ENCODE results near the gene C13orf42.
A peak's percentile ranks its signal among the peaks of the same experiment; 100 is the strongest.

DNA sequence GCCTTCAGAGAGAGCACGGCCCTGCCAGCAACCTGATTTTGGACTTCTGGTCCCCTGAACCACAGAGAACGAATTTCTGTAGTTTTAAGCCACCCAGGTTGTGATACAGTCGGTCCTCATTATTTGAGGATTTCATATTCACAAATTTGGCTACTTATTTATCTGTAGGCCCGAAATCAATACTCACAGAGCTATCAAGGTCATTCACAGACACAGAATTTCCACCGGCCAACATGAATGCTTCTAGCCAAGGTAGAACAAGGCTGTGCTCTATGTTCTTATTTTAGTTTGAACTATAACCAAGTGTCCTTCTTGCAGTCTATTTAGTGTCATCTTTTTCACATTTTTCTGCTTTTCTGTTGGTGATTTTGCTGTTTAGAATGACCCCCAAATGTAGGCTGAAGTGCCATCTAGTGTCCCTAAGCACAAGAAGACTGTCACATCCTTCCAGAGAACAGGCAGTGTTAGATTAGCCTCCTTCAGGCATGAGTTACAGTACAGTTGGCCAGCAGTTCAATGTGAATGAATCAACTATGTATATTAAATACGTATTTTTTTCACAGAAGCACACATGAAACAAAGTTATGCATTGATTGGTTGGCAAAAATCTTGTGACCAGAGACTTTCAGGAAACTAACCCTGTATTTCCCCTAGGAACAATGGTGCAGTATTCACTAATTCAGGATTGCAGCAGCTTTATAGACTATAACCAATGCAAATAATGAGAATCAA is 63.5 kb downstream of the C13orf42 start:
- TF ChIP-seq, protein P1, sequence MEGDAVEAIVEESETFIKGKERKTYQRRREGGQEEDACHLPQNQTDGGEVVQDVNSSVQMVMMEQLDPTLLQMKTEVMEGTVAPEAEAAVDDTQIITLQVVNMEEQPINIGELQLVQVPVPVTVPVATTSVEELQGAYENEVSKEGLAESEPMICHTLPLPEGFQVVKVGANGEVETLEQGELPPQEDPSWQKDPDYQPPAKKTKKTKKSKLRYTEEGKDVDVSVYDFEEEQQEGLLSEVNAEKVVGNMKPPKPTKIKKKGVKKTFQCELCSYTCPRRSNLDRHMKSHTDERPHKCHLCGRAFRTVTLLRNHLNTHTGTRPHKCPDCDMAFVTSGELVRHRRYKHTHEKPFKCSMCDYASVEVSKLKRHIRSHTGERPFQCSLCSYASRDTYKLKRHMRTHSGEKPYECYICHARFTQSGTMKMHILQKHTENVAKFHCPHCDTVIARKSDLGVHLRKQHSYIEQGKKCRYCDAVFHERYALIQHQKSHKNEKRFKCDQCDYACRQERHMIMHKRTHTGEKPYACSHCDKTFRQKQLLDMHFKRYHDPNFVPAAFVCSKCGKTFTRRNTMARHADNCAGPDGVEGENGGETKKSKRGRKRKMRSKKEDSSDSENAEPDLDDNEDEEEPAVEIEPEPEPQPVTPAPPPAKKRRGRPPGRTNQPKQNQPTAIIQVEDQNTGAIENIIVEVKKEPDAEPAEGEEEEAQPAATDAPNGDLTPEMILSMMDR (IDR thresholded peaks at IDR 0.05 in 2 of 3, conservative IDR thresholded peaks at IDR 0.05 in 1 of 3; ENCODE audit: control insufficient read depth in 2 of 3, extremely low read depth in 1 of 3, insufficient read depth in 1 of 3, low read depth in 3 of 3, low read length in 3 of 3) = peak in 2 of 3 experiments; percentile 8 to 9; a peak in 1 of 6 replicates
- no peak for TF ChIP-seq MYC (IDR thresholded peaks at IDR 0.05; ENCODE audit: insufficient read depth, insufficient read length, insufficient replicate concordance, low read length, severe bottlenecking)
- no peak for TF ChIP-seq SMC3 (IDR thresholded peaks at IDR 0.05; ENCODE audit: borderline replicate concordance, low read length)
- no peak for TF ChIP-seq FOXK2 (IDR thresholded peaks at IDR 0.05)
- TF ChIP-seq CBX3 (IDR thresholded peaks at IDR 0.05; ENCODE audit: borderline replicate concordance, low read depth) = no peak
- no peak for TF ChIP-seq SIX5 (IDR thresholded peaks at IDR 0.05; ENCODE audit: low read depth, low read length, severe bottlenecking)

All from GM12878 (cell line).